Suprapubic skin (tissue), 4 donors: ENCODE results near the gene MSRB3.

Experiments used
- EP300 ChIP-seq: sonication (generic); formaldehyde crosslinking; IDR thresholded peaks from one replicate; pipeline ENCODE4 v1.6.1; 2017; ENCODE audit warnings: antibody characterized with exemption
- POLR2A ChIP-seq, 2 donors: fragments of 450-650 bp; IDR thresholded peaks; one replicate each; pipeline ENCODE4 v1.6.1; 2017; ENCODE audit warnings: antibody characterized with exemption in 2 of 2, mild to moderate bottlenecking in 2 of 2, moderate library complexity in 2 of 2
- POLR2AphosphoS5 ChIP-seq, 3 donors: sonication (generic); formaldehyde crosslinking; IDR thresholded peaks; one replicate each; pipeline ENCODE4 v1.6.1; 2017; ENCODE audit warnings: antibody characterized with exemption in 3 of 3
- TF ChIP-seq, protein P1 (sequence below), 2 donors: fragments of 200-600 bp in 1 of 2; fragments of 450-650 bp in 1 of 2; sonication (generic) in 1 of 2; IDR thresholded peaks; one replicate each; pipeline ENCODE4 v1.5.1; 2016 to 2019; ENCODE audit warnings: antibody characterized with exemption in 2 of 2, mild to moderate bottlenecking in 1 of 2, moderate library complexity in 1 of 2

GRCh38 chr12:65269603-65270002, 8.9 kb upstream of the MSRB3 start:
- TF ChIP-seq, protein P1, sequence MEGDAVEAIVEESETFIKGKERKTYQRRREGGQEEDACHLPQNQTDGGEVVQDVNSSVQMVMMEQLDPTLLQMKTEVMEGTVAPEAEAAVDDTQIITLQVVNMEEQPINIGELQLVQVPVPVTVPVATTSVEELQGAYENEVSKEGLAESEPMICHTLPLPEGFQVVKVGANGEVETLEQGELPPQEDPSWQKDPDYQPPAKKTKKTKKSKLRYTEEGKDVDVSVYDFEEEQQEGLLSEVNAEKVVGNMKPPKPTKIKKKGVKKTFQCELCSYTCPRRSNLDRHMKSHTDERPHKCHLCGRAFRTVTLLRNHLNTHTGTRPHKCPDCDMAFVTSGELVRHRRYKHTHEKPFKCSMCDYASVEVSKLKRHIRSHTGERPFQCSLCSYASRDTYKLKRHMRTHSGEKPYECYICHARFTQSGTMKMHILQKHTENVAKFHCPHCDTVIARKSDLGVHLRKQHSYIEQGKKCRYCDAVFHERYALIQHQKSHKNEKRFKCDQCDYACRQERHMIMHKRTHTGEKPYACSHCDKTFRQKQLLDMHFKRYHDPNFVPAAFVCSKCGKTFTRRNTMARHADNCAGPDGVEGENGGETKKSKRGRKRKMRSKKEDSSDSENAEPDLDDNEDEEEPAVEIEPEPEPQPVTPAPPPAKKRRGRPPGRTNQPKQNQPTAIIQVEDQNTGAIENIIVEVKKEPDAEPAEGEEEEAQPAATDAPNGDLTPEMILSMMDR (IDR thresholded peaks at IDR 0.05) = no peak
- TF ChIP-seq POLR2A (IDR thresholded peaks at IDR 0.05) = no peak
- no peak for TF ChIP-seq POLR2AphosphoS5 (IDR thresholded peaks at IDR 0.05)
- no peak for TF ChIP-seq EP300
